ENCODE data around the gene DCAF15. TPM values are rescaled to one million over a fixed set of nuclear protein-coding genes. Genes with fewer than 3 reads are reported as not detected.
A peak's percentile ranks its signal among the peaks of the same experiment; 100 is the strongest.

DCAF15 gene
- polyA plus RNA-seq, 3 donors: 2.8 to 116 (median 3.4) TPM

DNA sequence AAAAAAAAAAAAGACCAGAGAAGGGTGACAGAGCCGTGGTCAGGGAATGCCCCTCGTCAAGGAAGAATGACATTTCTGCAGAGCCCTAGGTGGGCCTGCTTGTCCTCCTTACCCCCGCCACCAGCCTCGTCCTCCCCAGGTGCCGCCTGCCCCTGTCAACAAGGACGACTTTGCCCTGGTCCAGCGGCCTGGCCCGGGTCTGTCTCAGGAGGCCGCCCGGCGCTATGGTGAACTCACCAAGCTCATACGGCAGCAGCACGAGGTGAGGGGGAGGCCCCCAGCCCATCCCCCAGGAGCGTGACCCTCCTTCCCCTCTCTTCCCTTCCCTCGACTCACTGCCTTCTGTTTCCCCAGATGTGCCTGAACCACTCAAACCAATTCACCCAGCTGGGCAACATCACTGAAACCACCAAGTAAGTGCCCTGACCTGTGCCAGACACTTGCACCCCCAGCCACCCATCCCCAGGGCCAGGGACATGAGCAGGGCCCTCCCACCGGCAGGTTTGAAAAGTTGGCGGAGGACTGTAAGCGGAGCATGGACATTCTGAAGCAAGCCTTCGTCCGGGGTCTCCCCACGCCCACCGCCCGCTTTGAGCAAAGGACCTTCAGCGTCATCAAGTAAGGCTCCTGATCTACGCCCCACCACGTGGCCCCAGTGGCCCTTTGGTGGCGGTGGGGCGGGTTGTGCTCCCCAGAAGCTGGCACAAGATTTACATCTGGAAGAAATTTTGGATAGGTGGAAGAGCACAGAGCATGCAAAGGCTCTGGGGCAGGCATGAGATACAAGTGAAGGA, 28.9 kb upstream of the DCAF15 start:
- H3K27ac Mint-ChIP-seq: peak overlapping the region in 1 of 7 donors; percentile 64
- Histone ChIP-seq H3K27me3 (ENCODE audit: control insufficient read depth in 2 of 2, insufficient read depth in 2 of 2, low read length in 2 of 2) (no peaks in the 10 kb centered on the region), H3K4me1 (ENCODE audit: control insufficient read depth in 1 of 2, insufficient read depth in 2 of 2, low read length in 2 of 2) (peaks cover 9 to 11% of the 10 kb centered on the region in 2 donors), H4K20me1 (ENCODE audit: insufficient read depth, low read length) (no peaks in the 10 kb centered on the region), H3K36me3 (replicated peaks in 1 of 2; ENCODE audit: control insufficient read depth in 1 of 2, insufficient read depth in 2 of 2, low read length in 2 of 2) (peaks cover 75 to 89% of the 10 kb centered on the region in 2 donors), H2AFZ (ENCODE audit: insufficient read depth, low read depth, low read length, poor library complexity, severe bottlenecking) (no peak overlapping the region), H3K4me3 (replicated peaks in 1 of 3; ENCODE audit: low read depth in 2 of 3, low read length in 3 of 3) (no peak overlapping the region), H3K27ac (ENCODE audit: low read depth in 1 of 2, low read length in 2 of 2) (no peak overlapping the region), H3K4me2 (replicated peaks; ENCODE audit: extremely low read depth, low read length, poor library complexity, severe bottlenecking) (no peak overlapping the region), H3K9me3 (replicated peaks in 1 of 2; ENCODE audit: control insufficient read depth in 1 of 2, insufficient read depth in 1 of 2, low read length in 2 of 2) (peaks cover 11 to 13% of the 10 kb centered on the region in 2 donors), H3K79me2 (ENCODE audit: insufficient read depth, low read length) (no peaks in the 10 kb centered on the region), H3K9ac (ENCODE audit: insufficient read depth, low read length, poor library complexity, severe bottlenecking) (no peak overlapping the region)
- H3K4me1 Mint-ChIP-seq: peaks cover 15% of the 10 kb centered on the region
- WGBS (ENCODE audit: insufficient coverage): 97% methylated on average over 27 of the region's 28 CpGs
- H3K36me3 Mint-ChIP-seq: peaks cover 68 to 95% of the 10 kb centered on the region in 2 donors
- TF ChIP-seq, protein P1, sequence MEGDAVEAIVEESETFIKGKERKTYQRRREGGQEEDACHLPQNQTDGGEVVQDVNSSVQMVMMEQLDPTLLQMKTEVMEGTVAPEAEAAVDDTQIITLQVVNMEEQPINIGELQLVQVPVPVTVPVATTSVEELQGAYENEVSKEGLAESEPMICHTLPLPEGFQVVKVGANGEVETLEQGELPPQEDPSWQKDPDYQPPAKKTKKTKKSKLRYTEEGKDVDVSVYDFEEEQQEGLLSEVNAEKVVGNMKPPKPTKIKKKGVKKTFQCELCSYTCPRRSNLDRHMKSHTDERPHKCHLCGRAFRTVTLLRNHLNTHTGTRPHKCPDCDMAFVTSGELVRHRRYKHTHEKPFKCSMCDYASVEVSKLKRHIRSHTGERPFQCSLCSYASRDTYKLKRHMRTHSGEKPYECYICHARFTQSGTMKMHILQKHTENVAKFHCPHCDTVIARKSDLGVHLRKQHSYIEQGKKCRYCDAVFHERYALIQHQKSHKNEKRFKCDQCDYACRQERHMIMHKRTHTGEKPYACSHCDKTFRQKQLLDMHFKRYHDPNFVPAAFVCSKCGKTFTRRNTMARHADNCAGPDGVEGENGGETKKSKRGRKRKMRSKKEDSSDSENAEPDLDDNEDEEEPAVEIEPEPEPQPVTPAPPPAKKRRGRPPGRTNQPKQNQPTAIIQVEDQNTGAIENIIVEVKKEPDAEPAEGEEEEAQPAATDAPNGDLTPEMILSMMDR (IDR thresholded peaks at IDR 0.05): no peak
- DNase-seq: no peak
- H3K9me3 Mint-ChIP-seq: peaks cover 6 to 11% (median 8%) of the 10 kb centered on the region in 7 donors
- peak overlapping the region in 1 of 2 donors; percentile 1 for H3K4me3 Mint-ChIP-seq
- H3K27me3 Mint-ChIP-seq (ENCODE audit: low read depth in 3 of 3): no peaks in the 10 kb centered on the region
- intact Hi-C loops (cut with micrococcal nuclease): no loop called here

DNA sequence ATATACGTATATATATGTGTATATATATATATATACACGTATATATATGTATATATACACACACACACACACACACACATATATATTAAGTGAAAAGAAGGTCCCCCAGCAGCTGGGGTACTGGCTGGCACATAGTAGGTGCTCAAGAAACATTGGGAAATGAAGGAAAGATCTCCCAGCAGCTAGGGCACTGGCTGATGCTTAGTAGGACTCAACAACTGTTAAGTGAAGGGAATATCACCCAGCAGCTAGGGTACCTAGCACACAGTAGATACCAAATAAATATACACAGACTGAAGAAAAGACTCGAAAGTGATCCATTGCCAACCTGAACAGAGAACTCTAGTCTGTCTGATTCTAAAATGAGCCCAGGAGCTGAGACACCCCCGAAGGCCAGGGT, 26.3 kb upstream of the DCAF15 start:
- Mint-ChIP-seq H3K27ac (peak overlapping the region in 2 of 7 donors; percentile 70 to 76), H3K27me3 (ENCODE audit: low read depth in 3 of 3) (no peaks in the 10 kb centered on the region), H3K36me3 (peaks cover 55 to 84% of the 10 kb centered on the region in 2 donors), H3K4me3 (no peak overlapping the region), H3K9me3 (peaks cover 0 to 6% (median 3%) of the 10 kb centered on the region in 7 donors), H3K4me1 (peaks cover 15% of the 10 kb centered on the region)
- DNase-seq: no peak
- Histone ChIP-seq H3K9ac (ENCODE audit: insufficient read depth, low read length, poor library complexity, severe bottlenecking) (no peak overlapping the region), H3K4me2 (replicated peaks; ENCODE audit: extremely low read depth, low read length, poor library complexity, severe bottlenecking) (no peak overlapping the region), H3K27me3 (ENCODE audit: control insufficient read depth in 2 of 2, insufficient read depth in 2 of 2, low read length in 2 of 2) (no peaks in the 10 kb centered on the region), H3K27ac (ENCODE audit: low read depth in 1 of 2, low read length in 2 of 2) (peak overlapping the region in 1 of 2 donors; percentile 42), H3K4me3 (replicated peaks in 1 of 3; ENCODE audit: low read depth in 2 of 3, low read length in 3 of 3) (no peak overlapping the region), H3K4me1 (ENCODE audit: control insufficient read depth in 1 of 2, insufficient read depth in 2 of 2, low read length in 2 of 2) (peaks cover 9 to 11% of the 10 kb centered on the region in 2 donors), H2AFZ (ENCODE audit: insufficient read depth, low read depth, low read length, poor library complexity, severe bottlenecking) (no peak overlapping the region), H3K36me3 (replicated peaks in 1 of 2; ENCODE audit: control insufficient read depth in 1 of 2, insufficient read depth in 2 of 2, low read length in 2 of 2) (peaks cover 60 to 73% of the 10 kb centered on the region in 2 donors), H4K20me1 (ENCODE audit: insufficient read depth, low read length) (no peaks in the 10 kb centered on the region), H3K79me2 (ENCODE audit: insufficient read depth, low read length) (no peaks in the 10 kb centered on the region), H3K9me3 (replicated peaks in 1 of 2; ENCODE audit: control insufficient read depth in 1 of 2, insufficient read depth in 1 of 2, low read length in 2 of 2) (peaks cover 5 to 6% of the 10 kb centered on the region in 2 donors)
- intact Hi-C loops (cut with micrococcal nuclease): no loop called here
- TF ChIP-seq, protein P1 (IDR thresholded peaks at IDR 0.05): no peak
- WGBS (ENCODE audit: insufficient coverage): 100% methylated on average over 1 of the region's 4 CpGs
